IMR-90 (cell line): Measurements from ENCODE around the gene PDCL2. TPM values are rescaled to one million over a fixed set of nuclear protein-coding genes. Genes with fewer than 3 reads are reported as not detected.

ENCODE experiments used
- ATAC-seq: fragments of 200-7000 bp; cut with Tn5 transposase; 2 replicates; pipeline ENCODE4 v1.9.1; 2020; ENCODE audit warnings: low read depth, mild to moderate bottlenecking, moderate library complexity
- BruUV-seq: library from RNA; stranded (reverse); fragments of 400-500 nt; replicated peaks from 2 replicates; lab custom pipeline; 2021; lab: Mats Ljungman, UMichigan
- CTCF ChIA-PET: fragments of 300-600 bp; formaldehyde crosslinking; extraction: SDS; loops from one replicate; lab custom pipeline; 2021; ENCODE audit warnings: antibody characterized with exemption; lab: Yijun Ruan, JAX
- POLR2A ChIA-PET: fragments of 300-600 bp; sonication (Branson Sonifier 250); formaldehyde crosslinking; loops from one replicate; lab custom pipeline; 2022; ENCODE audit warnings: antibody characterized with exemption; ENCODE audit not compliant: unreplicated experiment; lab: Charles Lee
- DNase-seq: peaks from one replicate; pipeline ENCODE4 v3.0.0; 2013
- H2AFZ ChIP-seq: replicated peaks from 2 replicates; pipeline ENCODE3; 2013; ENCODE audit warnings: low read length, mild to moderate bottlenecking; ENCODE audit not compliant: poor library complexity
- H2AK5ac ChIP-seq: 2 replicates; pipeline ENCODE4 v1.6.1; 2013; ENCODE audit warnings: low read depth, low read length, inconsistent platforms
- H2AK9ac ChIP-seq: replicated peaks from 2 replicates; pipeline ENCODE3; 2013; ENCODE audit warnings: mild to moderate bottlenecking, low read depth, low read length, moderate library complexity; ENCODE audit not compliant: poor library complexity
- H2BK120ac ChIP-seq: 2 replicates; pipeline ENCODE4 v1.6.1; 2013; ENCODE audit warnings: low read depth, low read length, inconsistent platforms
- H2BK15ac ChIP-seq: 3 replicates; pipeline ENCODE4 v1.6.1; 2013; ENCODE audit warnings: low read depth, low read length, inconsistent platforms
- H2BK20ac ChIP-seq: 2 replicates; pipeline ENCODE4 v1.6.1; 2013; ENCODE audit warnings: low read depth, mild to moderate bottlenecking, inconsistent platforms, low read length, moderate library complexity
- H2BK5ac ChIP-seq: 2 replicates; pipeline ENCODE4 v1.6.1; 2013; ENCODE audit warnings: mild to moderate bottlenecking, low read depth, low read length, inconsistent platforms; ENCODE audit not compliant: poor library complexity, severe bottlenecking
- H3K14ac ChIP-seq: replicated peaks from 2 replicates; pipeline ENCODE4 v1.6.1; 2013; ENCODE audit warnings: low read depth, low read length, inconsistent platforms
- H3K18ac ChIP-seq: 2 replicates; pipeline ENCODE4 v1.6.1; 2013; ENCODE audit warnings: low read depth, low read length, control low read depth
- H3K23ac ChIP-seq: 2 replicates; pipeline ENCODE4 v1.6.1; 2013; ENCODE audit warnings: low read depth, low read length, inconsistent platforms
- H3K27ac ChIP-seq: 2 replicates; pipeline ENCODE4 v1.5.1; 2013; ENCODE audit warnings: mild to moderate bottlenecking, control low read depth, low read length; ENCODE audit not compliant: insufficient read depth
- H3K27me3 ChIP-seq: 2 replicates; pipeline ENCODE4 v1.6.1; 2013; ENCODE audit warnings: low read length; ENCODE audit not compliant: control insufficient read depth, insufficient read depth
- H3K36me3 ChIP-seq: 2 replicates; pipeline ENCODE4 v1.6.1; 2013; ENCODE audit warnings: low read length, mixed read lengths; ENCODE audit not compliant: control insufficient read depth, insufficient read depth
- H3K4ac ChIP-seq: 2 replicates; pipeline ENCODE4 v1.6.1; 2013; ENCODE audit warnings: low read depth, low read length, inconsistent platforms
- H3K4me1 ChIP-seq: 2 replicates; pipeline ENCODE4 v1.6.1; 2013; ENCODE audit warnings: low read length, mixed read lengths; ENCODE audit not compliant: control insufficient read depth, insufficient read depth
- H3K4me2 ChIP-seq: 2 replicates; pipeline ENCODE4 v1.6.1; 2013; ENCODE audit warnings: low read depth, mild to moderate bottlenecking, control low read depth, low read length, moderate library complexity
- H3K4me3 ChIP-seq: 2 replicates; pipeline ENCODE4 v1.5.1; 2013; ENCODE audit warnings: low read depth, mild to moderate bottlenecking, control low read depth, low read length, moderate library complexity; ENCODE audit not compliant: insufficient read depth
- H3K56ac ChIP-seq: 2 replicates; pipeline ENCODE4 v1.6.1; 2013; ENCODE audit warnings: low read length, inconsistent platforms; ENCODE audit not compliant: insufficient read depth; ENCODE audit errors: extremely low read depth
- H3K79me1 ChIP-seq, 2 experiments: 2 replicates each; pipeline ENCODE4 v1.6.1; 2013; ENCODE audit warnings: low read length in 2 of 2, inconsistent platforms in 1 of 2, low read depth in 1 of 2
- H3K9ac ChIP-seq: 2 replicates; pipeline ENCODE4 v1.6.1; 2013; ENCODE audit warnings: low read depth, low read length, control low read depth
- H3K9me1 ChIP-seq: 2 replicates; pipeline ENCODE4 v1.6.1; 2013; ENCODE audit warnings: low read length, inconsistent platforms; ENCODE audit not compliant: insufficient read depth
- H3K9me3 ChIP-seq: 2 replicates; pipeline ENCODE4 v1.6.1; 2013; ENCODE audit warnings: low read length; ENCODE audit not compliant: control insufficient read depth, insufficient read depth
- H4K20me1 ChIP-seq: 2 replicates; pipeline ENCODE4 v1.6.1; 2013; ENCODE audit warnings: low read length, inconsistent platforms; ENCODE audit not compliant: insufficient read depth
- H4K5ac ChIP-seq: 2 replicates; pipeline ENCODE4 v1.6.1; 2013; ENCODE audit warnings: mild to moderate bottlenecking, low read depth, low read length, control low read depth
- H4K8ac ChIP-seq, 2 experiments: 2 replicates each; pipeline ENCODE4 v1.6.1; 2013; ENCODE audit warnings: low read depth in 2 of 2, low read length in 2 of 2, control low read depth in 1 of 2, inconsistent platforms in 1 of 2
- H4K91ac ChIP-seq: 2 replicates; pipeline ENCODE4 v1.6.1; 2013; ENCODE audit warnings: low read depth, low read length, inconsistent platforms; ENCODE audit not compliant: insufficient read depth
- BHLHE40 ChIP-seq: fragments of 150-350 bp; IDR thresholded peaks from 2 replicates; pipeline ENCODE4 v1.6.1; 2016; ENCODE audit warnings: mild to moderate bottlenecking, low read depth, low read length
- CEBPB ChIP-seq: IDR thresholded peaks from 2 replicates; pipeline ENCODE4 v1.6.1; 2012; ENCODE audit warnings: low read depth, low read length, improper control_type of control experiment
- CHD1 ChIP-seq: IDR thresholded peaks from 2 replicates; pipeline ENCODE4 v1.6.1; 2012; ENCODE audit warnings: low read depth, low read length, improper control_type of control experiment
- CTCF ChIP-seq: conservative IDR thresholded peaks from 2 replicates; pipeline ENCODE4 v1.5.1; 2012; ENCODE audit warnings: mild to moderate bottlenecking, low read depth, low read length, improper control_type of control experiment
- ELK1 ChIP-seq: fragments of 150-350 bp; IDR thresholded peaks from 2 replicates; pipeline ENCODE4 v1.6.1; 2016; ENCODE audit warnings: low read depth, mild to moderate bottlenecking, low read length, moderate library complexity, borderline replicate concordance
- FOS ChIP-seq: fragments of 150-350 bp; IDR thresholded peaks from 2 replicates; pipeline ENCODE4 v1.6.1; 2016; ENCODE audit warnings: low read depth, low read length
- MAFK ChIP-seq: IDR thresholded peaks from 2 replicates; pipeline ENCODE4 v1.6.1; 2012; ENCODE audit warnings: low read depth, low read length, improper control_type of control experiment
- MAZ ChIP-seq: IDR thresholded peaks from 2 replicates; pipeline ENCODE4 v1.6.1; 2012; ENCODE audit warnings: low read depth, mild to moderate bottlenecking, low read length, improper control_type of control experiment, moderate library complexity, borderline replicate concordance
- MXI1 ChIP-seq: IDR thresholded peaks from 2 replicates; pipeline ENCODE4 v1.6.1; 2012; ENCODE audit warnings: low read depth, mild to moderate bottlenecking, low read length, moderate library complexity, borderline replicate concordance
- NFE2L2 ChIP-seq: fragments of 150-350 bp; IDR thresholded peaks from 2 replicates; pipeline ENCODE4 v1.6.1; 2016; ENCODE audit warnings: low read depth, mild to moderate bottlenecking, low read length
- POLR2A ChIP-seq: IDR thresholded peaks from 2 replicates; pipeline ENCODE4 v1.6.1; 2012; ENCODE audit warnings: mild to moderate bottlenecking, low read depth, low read length
- RAD21 ChIP-seq: IDR thresholded peaks from 2 replicates; pipeline ENCODE4 v1.6.1; 2012; ENCODE audit warnings: low read length, improper control_type of control experiment
- RCOR1 ChIP-seq: IDR thresholded peaks from 2 replicates; pipeline ENCODE4 v1.6.1; 2012; ENCODE audit warnings: mild to moderate bottlenecking, low read length, improper control_type of control experiment; ENCODE audit not compliant: insufficient replicate concordance
- RFX5 ChIP-seq: IDR thresholded peaks from 2 replicates; pipeline ENCODE4 v1.8.0; 2012; ENCODE audit warnings: low read depth, mild to moderate bottlenecking, low read length, moderate library complexity
- SMC3 ChIP-seq: fragments of 150-350 bp; IDR thresholded peaks from 2 replicates; pipeline ENCODE4 v1.6.1; 2016; ENCODE audit warnings: low read depth, mild to moderate bottlenecking, antibody characterized with exemption, low read length, moderate library complexity
- USF2 ChIP-seq: fragments of 150-350 bp; IDR thresholded peaks from 2 replicates; pipeline ENCODE4 v1.6.1; 2017; ENCODE audit warnings: mild to moderate bottlenecking, antibody characterized with exemption, low read length, low read depth
- WGBS, 2 experiments: methylation state at CpG; one replicate each; pipeline versions ENCODE4 v1.1.5 to v1.1.7; 2013; ENCODE audit warnings: missing lambda C conversion rate in 2 of 2; ENCODE audit not compliant: insufficient read length in 1 of 2; ENCODE audit errors: extremely low coverage in 2 of 2; 5-methylcytosine and 5-hydroxymethylcytosine counted together
- dilution Hi-C: fragments of 300-500 bp; cut with HindIII; formaldehyde crosslinking; loops from one replicate; pipeline ENCODE4 v1.14.3; 2018; ENCODE audit warnings: low sequenced_read_pairs; ENCODE audit not compliant: unreplicated experiment
- in situ Hi-C: fragments of 300-500 bp; cut with MboI; formaldehyde crosslinking; loops from 3 replicates; pipeline ENCODE4 v1.14.3; 2019; ENCODE audit warnings: low sequenced_read_pairs, inconsistent platforms, mixed read lengths
- intact Hi-C: fragments of 100-400 bp; cut with micrococcal nuclease; formaldehyde crosslinking; loops from 2 replicates; pipeline ENCODE4 v1.10.0; 2022
- polyA plus RNA-seq, 3 experiments: library from polyadenylated mRNA; depleted of rRNA; stranded (reverse); fragments of >200 nt; gene quantifications; 2 replicates each; pipeline ENCODE4 v1.2.3, GENCODE V29; 2012; ENCODE audit warnings: low replicate concordance in 1 of 3
- total RNA-seq: library from RNA; depleted of rRNA; stranded (reverse); fragments of >200 nt; gene quantifications from 2 replicates; pipeline ENCODE4 v1.2.3, GENCODE V29; 2012

Gene PDCL2
- total and polyA plus RNA-seq, 2 of the 4 experiments (the other 2 are of a cell fraction), result not detected

DNA sequence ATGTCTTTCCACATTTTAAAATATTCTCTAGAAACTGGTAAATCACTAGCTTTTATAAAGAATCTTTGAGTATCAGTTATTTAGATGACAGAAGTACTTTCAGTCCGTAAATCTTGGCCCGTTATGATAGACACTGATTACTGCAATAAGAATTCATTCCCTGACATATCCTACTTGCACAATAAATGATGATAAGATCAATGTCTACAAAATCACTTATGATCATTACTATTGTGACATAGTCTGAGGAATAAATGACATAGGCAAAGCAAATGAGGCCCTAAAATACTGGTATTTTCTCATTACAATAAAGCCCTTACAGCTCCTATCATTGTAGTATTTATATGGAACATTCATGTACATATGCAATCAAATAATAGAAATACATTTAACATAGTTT is 6.6 kb upstream of the PDCL2 start:
- no peak overlapping the region for H2AK5ac ChIP-seq
- no peak overlapping the region for H2BK120ac ChIP-seq
- no peak overlapping the region for H3K4me3 ChIP-seq
- no peak overlapping the region for H4K91ac ChIP-seq
- H3K9me3 ChIP-seq, result no peaks in the 10 kb centered on the region
- H3K14ac ChIP-seq, result no peak overlapping the region
- dilution Hi-C loops, result no loop called here
- H2BK20ac ChIP-seq, result no peak overlapping the region
- WGBS, 2 experiments, result no CpG with 5 or more reads among the region's 2 CpGs
- ATAC-seq (no peak), DNase-seq (no peak)
- no peak overlapping the region for H3K23ac ChIP-seq
- in situ Hi-C loops, result no loop called here
- ChIA-PET POLR2A (no interaction called here), CTCF (interaction anchor here (0.6 kb wide), 1 partner anchor 411 kb away, joined by 3 read pairs; no protein-coding TSS in a partner anchor)
- no peak overlapping the region for H3K27ac ChIP-seq
- no peaks in the 10 kb centered on the region for H3K27me3 ChIP-seq
- H3K4me1 ChIP-seq, result no peaks in the 10 kb centered on the region
- TF ChIP-seq POLR2A (no peak), MAZ (no peak), CHD1 (no peak), ELK1 (no peak), NFE2L2 (no peak), CEBPB (no peak), RFX5 (no peak), RCOR1 (no peak), FOS (no peak), MAFK (no peak), RAD21 (no peak), SMC3 (no peak), USF2 (no peak), BHLHE40 (no peak), MXI1 (no peak), CTCF (no peak)
- no peak overlapping the region for H2BK5ac ChIP-seq
- no peak overlapping the region for H3K56ac ChIP-seq
- no peak overlapping the region for H4K5ac ChIP-seq
- no TSS peak for BruUV-seq
- no peak overlapping the region for H2AFZ ChIP-seq
- intact Hi-C loops, result no loop called here
- no peak overlapping the region for H2BK15ac ChIP-seq
- no peak overlapping the region for H2AK9ac ChIP-seq
- no peaks in the 10 kb centered on the region for H3K9me1 ChIP-seq
- no peaks in the 10 kb centered on the region for H3K79me1 ChIP-seq
- no peaks in the 10 kb centered on the region for H3K36me3 ChIP-seq
- H3K4ac ChIP-seq, result no peak overlapping the region
- H4K8ac ChIP-seq, result no peak overlapping the region
- H3K4me2 ChIP-seq, result no peak overlapping the region
- no peak overlapping the region for H3K9ac ChIP-seq
- no peaks in the 10 kb centered on the region for H4K20me1 ChIP-seq
- no peak overlapping the region for H3K18ac ChIP-seq
